ENCODE results near the gene AP2B1.

GRCh38 chr17:35603674-35604073 lies 16.6 kb downstream of the AP2B1 start:
- no peak for TF ChIP-seq CEBPB (IDR thresholded peaks at IDR 0.05)
- TF ChIP-seq REST (IDR thresholded peaks at IDR 0.05; ENCODE audit: low read depth), result no peak

All from Ishikawa (cell line).